Nucleus accumbens (tissue), 56 donors: ENCODE results near the gene PPA1.
A peak's percentile ranks its signal among the peaks of the same experiment; 100 is the strongest.
"Not testable (repeated sequence)": the region's sequence is repeated elsewhere in the genome, so short reads cannot be mapped to it uniquely, and the experiment has no call there.

Source experiments
- DNase-seq, 56 donors: peaks; one replicate each; lab custom pipeline; 2025; lab: John Stamatoyannopoulos, UW

Gene PPA1

GRCh38 chr10:70222811-70223447 is 10.3 kb downstream of the PPA1 start:
- not testable (repeated sequence) for DNase-seq

DNA sequence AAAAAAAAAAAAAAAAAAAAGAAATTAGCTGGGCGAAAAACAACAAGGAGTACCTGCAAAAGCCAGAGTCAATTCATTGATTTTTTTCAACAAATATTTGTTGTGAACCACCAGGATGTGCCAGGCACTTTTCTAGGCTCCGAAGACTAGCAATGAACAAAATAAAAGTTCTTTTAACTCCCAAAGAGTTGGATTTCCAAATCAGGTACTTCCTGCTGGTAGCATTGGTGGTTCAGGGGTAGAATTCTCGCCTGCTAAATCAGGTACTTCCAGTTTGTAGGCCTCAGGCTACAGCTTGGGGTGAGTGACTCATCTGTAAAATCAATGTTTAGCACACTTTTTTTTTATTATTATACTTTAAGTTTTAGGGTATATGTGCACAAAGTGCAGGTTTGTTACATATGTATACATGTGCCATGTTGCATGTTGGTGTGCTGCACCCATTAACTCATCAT is 10.9 kb downstream of the PPA1 start:
- DNase-seq = no peak

GRCh38 chr10:70221030-70221429 is 12.2 kb downstream of the PPA1 start:
- DNase-seq = no peak

DNA sequence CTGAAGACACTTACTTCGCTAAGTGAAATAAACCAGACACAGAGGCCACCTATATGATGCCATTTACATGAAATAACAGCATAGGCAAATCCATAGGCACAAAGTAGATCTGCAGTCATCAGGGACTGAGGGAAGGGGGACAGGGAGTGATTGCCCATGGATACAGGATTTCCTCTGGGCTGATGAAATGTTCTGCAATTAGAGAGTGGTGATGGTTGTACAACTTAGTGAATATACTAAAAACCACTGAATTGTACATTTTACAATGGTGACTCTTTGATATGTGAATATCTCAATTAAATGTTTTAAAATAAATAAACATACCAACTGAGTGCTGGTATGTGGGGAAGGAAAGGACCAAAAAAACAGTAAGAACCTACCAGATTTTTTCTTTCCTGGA is 20.4 kb downstream of the PPA1 start:
- no peak for DNase-seq

DNA sequence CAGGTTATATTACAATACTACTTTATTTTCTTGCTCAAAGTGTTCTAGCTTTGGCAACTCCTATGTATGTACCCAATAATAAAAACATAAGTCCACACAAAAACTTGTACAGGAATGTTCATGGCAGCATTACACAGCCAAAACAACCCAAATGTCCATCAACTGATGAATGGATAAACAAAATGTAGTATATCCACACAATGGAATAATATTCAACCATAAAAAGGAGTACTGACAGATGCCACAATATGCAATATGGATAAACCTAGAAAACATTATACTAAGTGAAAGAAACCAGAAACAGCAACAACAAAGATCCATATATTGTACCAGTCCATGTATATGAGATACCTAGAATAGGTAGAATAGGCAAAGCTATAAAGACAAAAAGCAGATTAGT is 21.0 kb downstream of the PPA1 start:
- no peak for DNase-seq

DNA sequence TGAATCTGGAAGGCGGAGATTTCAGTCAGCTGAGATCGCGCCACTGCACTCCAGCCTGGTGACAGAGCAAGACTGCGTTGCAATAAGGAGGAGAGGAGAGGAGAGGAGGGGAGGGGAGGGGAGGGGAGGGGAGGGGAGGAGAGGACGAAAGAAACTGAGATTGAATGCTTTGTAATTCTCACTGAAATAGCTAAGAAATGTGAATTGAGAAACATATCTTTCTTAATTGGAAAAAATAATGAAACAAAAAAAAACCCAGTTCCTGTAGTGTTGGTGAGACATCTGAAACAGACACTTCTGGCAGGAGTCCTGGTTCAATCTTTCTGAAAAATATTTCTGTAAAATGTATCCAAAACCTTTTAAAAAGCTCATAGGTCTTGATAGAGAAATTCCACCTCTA is 26.5 kb downstream of the PPA1 start:
- DNase-seq = no peak

DNA sequence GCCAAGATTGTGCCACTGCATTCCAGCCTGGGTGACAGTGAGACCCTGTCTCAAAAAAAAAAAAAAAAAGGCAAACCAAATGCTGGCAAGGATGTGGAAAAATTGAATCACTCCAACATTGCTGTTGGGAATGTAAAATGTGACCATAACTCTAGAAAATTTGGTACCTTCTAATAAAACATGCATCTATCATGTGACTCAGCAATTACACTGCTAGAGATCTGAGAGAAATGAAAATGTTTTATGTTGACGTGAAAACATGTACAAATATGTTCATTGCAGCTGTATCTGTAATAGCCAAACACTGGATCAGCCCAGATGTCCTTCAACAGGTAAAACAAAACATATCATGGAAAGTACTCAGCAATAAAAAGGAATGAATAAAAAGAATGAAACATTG is 32.1 kb downstream of the PPA1 start:
- no peak for DNase-seq

DNA sequence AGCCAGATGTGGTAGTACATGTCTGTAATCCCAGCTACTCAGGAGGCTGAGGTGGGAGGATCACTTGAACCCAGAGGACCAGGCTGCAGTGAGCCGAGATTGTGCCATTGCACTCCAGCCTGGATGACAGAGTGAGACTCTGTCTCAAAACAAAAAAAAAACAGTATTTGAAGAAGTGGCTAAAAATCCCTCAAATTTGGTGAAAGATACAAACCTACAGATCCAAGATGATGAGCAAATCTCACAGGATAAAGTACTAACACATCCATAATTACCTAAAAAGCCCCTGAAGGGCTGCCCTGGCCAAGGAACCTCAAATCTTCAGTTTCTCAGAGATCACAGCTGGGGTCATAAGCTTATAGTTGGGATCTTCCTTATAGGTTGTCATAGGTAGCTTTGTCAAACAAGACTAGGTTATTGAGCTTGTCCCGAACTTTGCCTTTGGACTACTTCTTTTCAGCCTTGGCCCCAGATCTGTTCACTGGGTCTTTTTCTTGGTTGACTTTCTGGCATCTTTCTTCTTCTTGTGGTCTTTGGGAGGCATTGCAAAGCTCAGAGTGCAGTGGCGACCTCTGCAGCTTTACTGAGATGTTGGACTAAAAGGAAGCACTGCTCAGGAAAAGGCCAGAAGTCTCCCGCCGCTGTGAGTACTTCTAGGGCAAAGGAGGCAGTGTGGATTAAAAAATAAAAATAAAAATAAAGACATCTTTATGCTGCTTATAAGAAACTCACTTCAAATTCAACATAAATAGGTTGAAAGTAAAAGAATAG is 34.3 kb downstream of the PPA1 start:
- no peak for DNase-seq

- peak in 35 of 56 donors; percentile 8 to 66 (median 32) for DNase-seq
Measured at GRCh38 chr10:70197235-70197945, 35.8 kb downstream of the PPA1 start.

GRCh38 chr10:70193391-70193844 is 39.8 kb downstream of the PPA1 start:
- no peak for DNase-seq

GRCh38 chr10:70192326-70192968 is 40.8 kb downstream of the PPA1 start:
- no peak for DNase-seq

GRCh38 chr10:70191972-70192305 is 41.3 kb downstream of the PPA1 start:
- DNase-seq = no peak

GRCh38 chr10:70191161-70191971 is 41.9 kb downstream of the PPA1 start:
- no peak for DNase-seq

GRCh38 chr10:70190581-70190980 is 42.6 kb downstream of the PPA1 start:
- DNase-seq = no peak

- DNase-seq = no peak
Measured at GRCh38 chr10:70190102-70190501, 43.1 kb downstream of the PPA1 start.

DNA sequence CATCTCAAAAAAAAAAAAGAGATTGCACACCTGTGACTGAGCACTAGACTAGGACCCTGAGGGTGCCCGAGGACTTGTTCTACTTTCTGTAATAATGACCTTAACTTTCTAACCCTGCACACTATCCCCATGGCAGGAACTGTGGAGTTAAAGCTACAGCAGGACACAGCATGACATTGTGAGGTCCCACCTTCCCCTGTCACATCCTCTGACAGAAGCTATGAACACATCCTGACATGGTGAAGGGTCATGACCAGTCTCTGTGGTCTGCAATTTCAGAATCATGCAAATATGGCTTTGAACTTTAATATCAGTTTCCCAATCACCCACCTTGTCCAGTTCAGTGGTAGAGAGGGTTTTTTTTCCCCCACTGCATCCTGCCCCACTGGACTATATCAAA is 44.5 kb downstream of the PPA1 start:
- DNase-seq = no peak

- no peak for DNase-seq
Measured at GRCh38 chr10:70186571-70186970, 46.7 kb downstream of the PPA1 start.

DNA sequence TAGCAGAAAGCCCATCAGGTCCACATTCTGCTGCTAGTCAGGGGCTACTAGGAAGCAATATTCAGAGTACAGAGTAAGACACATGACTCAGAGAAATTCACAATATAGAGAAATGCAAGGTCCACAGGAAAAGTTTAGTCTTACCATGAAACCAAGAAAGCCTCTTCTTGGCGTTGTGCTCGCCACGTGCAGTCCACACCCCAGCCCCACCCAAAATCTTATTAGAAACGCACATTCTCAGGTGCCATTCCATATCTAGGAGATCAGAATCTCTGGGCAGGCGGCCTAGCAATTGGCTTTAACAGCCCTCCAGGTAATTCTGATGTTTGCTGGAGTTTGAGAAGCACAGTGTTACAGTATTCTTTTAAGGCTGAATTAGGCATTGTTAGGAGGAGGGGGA is 47.1 kb downstream of the PPA1 start:
- DNase-seq = no peak

GRCh38 chr10:70183304-70183703 is 49.9 kb downstream of the PPA1 start:
- DNase-seq = no peak

GRCh38 chr10:70179209-70179608 is 54.0 kb downstream of the PPA1 start:
- DNase-seq = not testable (repeated sequence)
